Esophagus muscularis mucosa (tissue), 4 donors: ENCODE data around the gene KMT2B. TPM values are rescaled to one million over a fixed set of nuclear protein-coding genes. Genes with fewer than 3 reads are reported as not detected.

Experiments
- DNase-seq: peaks from one replicate; pipeline ENCODE4 v3.0.0-alpha.2; 2017; ENCODE audit errors: extremely low spot score
- H3K27ac ChIP-seq, 4 donors: fragments of 200-600 bp; sonication (generic); replicated peaks in 1 of 4; 1 replicate in 3 of 4; 2 replicates in 1 of 4; pipeline ENCODE4 v1.5.1; 2016 to 2019; ENCODE audit warnings: mild to moderate bottlenecking in 1 of 4
- H3K27me3 ChIP-seq, 4 donors: fragments of 200-600 bp; sonication (generic); one replicate each; pipeline versions ENCODE4 v1.5.1 to v1.6.0; 2016 to 2019
- H3K36me3 ChIP-seq, 4 donors: fragments of 200-600 bp; sonication (generic); one replicate each; pipeline ENCODE4 v1.5.1; 2016 to 2019
- H3K4me1 ChIP-seq, 4 donors: fragments of 200-600 bp; sonication (generic); one replicate each; pipeline ENCODE4 v1.5.1; 2016 to 2019
- H3K4me3 ChIP-seq, 4 donors: fragments of 200-600 bp; sonication (generic); 1 replicate in 2 of 4; 2 replicates in 2 of 4; pipeline ENCODE4 v1.5.1; 2016 to 2019; ENCODE audit warnings: mild to moderate bottlenecking in 4 of 4, moderate library complexity in 1 of 4
- H3K9me3 ChIP-seq, 4 donors: fragments of 200-600 bp; sonication (generic); 1 replicate in 3 of 4; 2 replicates in 1 of 4; pipeline ENCODE4 v1.5.1; 2016 to 2019
- CTCF ChIP-seq, 3 experiments: fragments of 200-600 bp in 2 of 3; fragments of 450-650 bp in 1 of 3; sonication (generic) in 2 of 3; IDR thresholded peaks; one replicate each; pipeline ENCODE4 v1.5.1; 2017 to 2019; ENCODE audit warnings: antibody characterized with exemption in 3 of 3, mild to moderate bottlenecking in 2 of 3, moderate library complexity in 1 of 3
- EP300 ChIP-seq: sonication (generic); formaldehyde crosslinking; IDR thresholded peaks from one replicate; pipeline ENCODE4 v1.6.1; 2017; ENCODE audit warnings: antibody characterized with exemption
- POLR2A ChIP-seq: fragments of 450-650 bp; IDR thresholded peaks from one replicate; pipeline ENCODE4 v1.6.1; 2017; ENCODE audit warnings: antibody characterized with exemption, moderate library complexity, mild to moderate bottlenecking, low read depth
- POLR2AphosphoS5 ChIP-seq, 2 donors: sonication (generic); formaldehyde crosslinking; IDR thresholded peaks; one replicate each; pipeline ENCODE4 v1.6.1; 2017; ENCODE audit warnings: antibody characterized with exemption in 2 of 2
- WGBS: methylation state at CpG from one replicate; pipeline ENCODE4 v1.1.5; 2018; 5-methylcytosine and 5-hydroxymethylcytosine counted together
- intact Hi-C: fragments of 100-400 bp; cut with DNase I; formaldehyde crosslinking; loops from one replicate; pipeline ENCODE4 v1.15.1; 2023
- total RNA-seq, 4 donors: library from RNA; depleted of rRNA; stranded (reverse); fragments of >200 nt; gene quantifications; one replicate each; pipeline versions ENCODE4 v1.1.0 to v1.2.1, GENCODE V29; 2016

The KMT2B gene
- total RNA-seq, 4 donors from 2014 or later = 22.0 to 30.6 (median 24.2) TPM

GRCh38 chr19:35696835-35697234 is 21.0 kb upstream of the KMT2B start:
- Histone ChIP-seq H3K4me3 (no peak overlapping the region), H3K27ac (no peak overlapping the region), H3K9me3 (no peaks in the 10 kb centered on the region), H3K4me1 (peaks cover 2 to 3% (median 2%) of the 10 kb centered on the region in 4 donors), H3K36me3 (no peaks in the 10 kb centered on the region), H3K27me3 (no peaks in the 10 kb centered on the region)
- 70% methylated on average over 4 of the region's 4 CpGs for WGBS
- intact Hi-C loops = no loop called here
- no peak for DNase-seq
- TF ChIP-seq EP300 (no peak), POLR2AphosphoS5 (IDR thresholded peaks at IDR 0.05) (no peak), POLR2A (no peak), CTCF (IDR thresholded peaks at IDR 0.05) (no peak)

- peak overlapping the region; percentile 29 to 62 (median 42) for H3K27ac ChIP-seq
- TF ChIP-seq POLR2A (no peak), POLR2AphosphoS5 (IDR thresholded peaks at IDR 0.05) (peak; percentile 71 to 75), CTCF (IDR thresholded peaks at IDR 0.05) (peak in 1 of 3 experiments; percentile 11)
- intact Hi-C loops = loop anchor here (2.0 kb wide), 1 partner anchor 14 kb away; no protein-coding TSS in a partner anchor
Observed at GRCh38 chr19:35702223-35703012, 15.4 kb upstream of the KMT2B start.

GRCh38 chr19:35703343-35703742 is 14.5 kb upstream of the KMT2B start:
- H3K9me3 ChIP-seq = no peaks in the 10 kb centered on the region
- H3K4me1 ChIP-seq = peaks cover 11 to 16% (median 15%) of the 10 kb centered on the region in 4 donors
- H3K36me3 ChIP-seq = no peaks in the 10 kb centered on the region
- intact Hi-C loops = loop anchor here (2.0 kb wide), 1 partner anchor 13 kb away; no protein-coding TSS in a partner anchor
- TF ChIP-seq EP300 (no peak), POLR2A (no peak), POLR2AphosphoS5 (IDR thresholded peaks at IDR 0.05) (no peak), CTCF (IDR thresholded peaks at IDR 0.05) (no peak)
- H3K4me3 ChIP-seq = peak overlapping the region in 2 of 4 donors; percentile 62 to 66
- no peak for DNase-seq
- WGBS = 52% methylated on average over 9 of the region's 9 CpGs
- H3K27me3 ChIP-seq = peaks cover 0 to 14% (median 0%) of the 10 kb centered on the region in 4 donors
- H3K27ac ChIP-seq = no peak overlapping the region

More at GRCh38 chr19:35702223-35703012, 15.4 kb upstream of the KMT2B start:
- Histone ChIP-seq H3K4me1 (peaks cover 11 to 16% (median 15%) of the 10 kb centered on the region in 4 donors), H3K4me3 (peak overlapping the region; percentile 62 to 91 (median 66)), H3K9me3 (no peaks in the 10 kb centered on the region), H3K36me3 (no peaks in the 10 kb centered on the region), H3K27me3 (peaks cover 0 to 14% (median 0%) of the 10 kb centered on the region in 4 donors)
- DNase-seq = peak; percentile 99
- 0% methylated on average over 19 of the region's 50 CpGs for WGBS

- WGBS = 26% methylated on average over 18 of the region's 24 CpGs
- no peak within 1 kb of the TSS for H3K27ac ChIP-seq
- no peaks in the 10 kb centered on the region for H3K36me3 ChIP-seq
- H3K9me3 ChIP-seq = no peaks in the 10 kb centered on the region
- DNase-seq = no peak
- no peak within 1 kb of the TSS for H3K4me3 ChIP-seq
- H3K4me1 ChIP-seq = peaks cover 11 to 16% (median 15%) of the 10 kb centered on the region in 4 donors
- H3K27me3 ChIP-seq = peaks cover 0 to 14% (median 0%) of the 10 kb centered on the region in 4 donors
- TF ChIP-seq POLR2AphosphoS5 (IDR thresholded peaks at IDR 0.05) (no peak), EP300 (no peak), CTCF (IDR thresholded peaks at IDR 0.05) (no peak), POLR2A (no peak)
- intact Hi-C loops = no loop called here
Observed at GRCh38 chr19:35704218-35704617, 13.6 kb upstream of the KMT2B start, which contains the start of gene ZBTB32. Gene ZBTB32, plus strand, starts transcription at chr19:35704558. Its CDS starts 10,069 bp downstream, at chr19:35714627.
